DND-41 (cell line): ENCODE measurements around the gene WFS1.

ENCODE experiments used
- ATAC-seq: fragments of 200-7000 bp; cut with Tn5 transposase; 3 replicates; pipeline ENCODE4 v1.9.1; 2021; ENCODE audit warnings: low read depth; ENCODE audit not compliant: insufficient read depth
- DNase-seq: peaks from one replicate; pipeline ENCODE4 v3.0.0-alpha.2; 2020
- H2AFZ ChIP-seq: 2 replicates; pipeline ENCODE4 v1.6.0; 2012; ENCODE audit warnings: low read depth, low read length
- H3K27ac ChIP-seq: 2 replicates; pipeline ENCODE4 v1.5.1; 2012; ENCODE audit warnings: low read length, inconsistent platforms
- H3K27me3 ChIP-seq: fragments of 200-600 bp; sonication (generic); 2 replicates; pipeline ENCODE4 v1.6.0; 2012; ENCODE audit warnings: low read length, mild to moderate bottlenecking, inconsistent platforms; ENCODE audit not compliant: insufficient read depth, poor library complexity
- H3K36me3 ChIP-seq: 2 replicates; pipeline ENCODE4 v1.5.1; 2012; ENCODE audit warnings: low read length, inconsistent platforms; ENCODE audit not compliant: insufficient read depth
- H3K4me1 ChIP-seq: 2 replicates; pipeline ENCODE4 v1.5.1; 2012; ENCODE audit warnings: mild to moderate bottlenecking, low read length; ENCODE audit not compliant: insufficient read depth
- H3K4me2 ChIP-seq: 2 replicates; pipeline ENCODE4 v1.6.0; 2012; ENCODE audit warnings: mild to moderate bottlenecking, moderate library complexity, low read length, inconsistent platforms; ENCODE audit not compliant: insufficient read depth
- H3K4me3 ChIP-seq, 2 experiments: fragments of 200-600 bp in 1 of 2; shearing (Covaris generic) in 1 of 2; 2 replicates each; pipeline ENCODE4 v1.5.1; 2012 to 2016; ENCODE audit warnings: inconsistent platforms in 2 of 2, low read length in 2 of 2, mild to moderate bottlenecking in 2 of 2, low read depth in 1 of 2, moderate library complexity in 1 of 2
- H3K79me2 ChIP-seq: 2 replicates; pipeline ENCODE4 v1.6.0; 2012; ENCODE audit warnings: low read length, inconsistent platforms; ENCODE audit not compliant: insufficient read depth
- H3K9ac ChIP-seq: 2 replicates; pipeline ENCODE4 v1.6.0; 2012; ENCODE audit warnings: low read depth, mild to moderate bottlenecking, inconsistent platforms, low read length, moderate library complexity
- H3K9me3 ChIP-seq: 2 replicates; pipeline ENCODE4 v1.5.1; 2012; ENCODE audit warnings: low read length, moderate library complexity, mild to moderate bottlenecking, inconsistent platforms; ENCODE audit not compliant: insufficient read depth, severe bottlenecking
- H4K20me1 ChIP-seq: 2 replicates; pipeline ENCODE4 v1.6.0; 2012; ENCODE audit warnings: low read length; ENCODE audit not compliant: insufficient read depth
- CTCF ChIP-seq: IDR thresholded peaks from 2 replicates; pipeline ENCODE4 v1.5.1; 2012; ENCODE audit warnings: borderline replicate concordance, low read length, moderate library complexity, mild to moderate bottlenecking; ENCODE audit not compliant: poor library complexity, severe bottlenecking; ENCODE audit errors: extremely low read depth
- EZH2 ChIP-seq: IDR thresholded peaks from 3 replicates; pipeline ENCODE4 v1.6.1; 2012; ENCODE audit warnings: borderline replicate concordance, low read depth, mild to moderate bottlenecking, moderate library complexity, low read length, inconsistent platforms; ENCODE audit not compliant: severe bottlenecking

Gene WFS1

GRCh38 chr4:6239486-6239885 is 30.2 kb upstream of the WFS1 start:
- DNase-seq (no peak), ATAC-seq (no peak)
- Histone ChIP-seq H3K27me3 (no peaks in the 10 kb centered on the region), H3K4me1 (no peaks in the 10 kb centered on the region), H3K4me2 (no peak overlapping the region), H3K79me2 (no peaks in the 10 kb centered on the region), H3K9me3 (no peaks in the 10 kb centered on the region), H3K9ac (no peak overlapping the region), H3K36me3 (no peaks in the 10 kb centered on the region), H3K4me3 (no peak overlapping the region), H2AFZ (no peak overlapping the region), H4K20me1 (no peaks in the 10 kb centered on the region), H3K27ac (no peak overlapping the region)
- TF ChIP-seq EZH2: no peak
- TF ChIP-seq CTCF: no peak

GRCh38 chr4:6239968-6240367 is 29.7 kb upstream of the WFS1 start:
- peaks cover 3% of the 10 kb centered on the region for H3K9me3 ChIP-seq
- H3K4me1 ChIP-seq: no peaks in the 10 kb centered on the region
- no peak for DNase-seq
- no peak overlapping the region for H2AFZ ChIP-seq
- no peak overlapping the region for H3K9ac ChIP-seq
- no peak for ATAC-seq
- no peaks in the 10 kb centered on the region for H3K79me2 ChIP-seq
- H3K27ac ChIP-seq: no peak overlapping the region
- no peaks in the 10 kb centered on the region for H4K20me1 ChIP-seq
- H3K36me3 ChIP-seq: no peaks in the 10 kb centered on the region
- no peak overlapping the region for H3K4me2 ChIP-seq
- no peak overlapping the region for H3K4me3 ChIP-seq
- TF ChIP-seq CTCF: no peak
- no peak for TF ChIP-seq EZH2
- no peaks in the 10 kb centered on the region for H3K27me3 ChIP-seq

GRCh38 chr4:6241062-6241845 is 28.4 kb upstream of the WFS1 start:
- Histone ChIP-seq H3K27ac (no peak overlapping the region), H3K79me2 (no peaks in the 10 kb centered on the region), H3K27me3 (no peaks in the 10 kb centered on the region), H3K4me2 (no peak overlapping the region), H3K9ac (no peak overlapping the region), H3K36me3 (no peaks in the 10 kb centered on the region), H3K9me3 (peaks cover 7% of the 10 kb centered on the region), H2AFZ (no peak overlapping the region), H3K4me3 (no peak overlapping the region), H4K20me1 (no peaks in the 10 kb centered on the region), H3K4me1 (no peaks in the 10 kb centered on the region)
- no peak for DNase-seq
- no peak for ATAC-seq
- no peak for TF ChIP-seq CTCF
- no peak for TF ChIP-seq EZH2
